ENCODE measurements around the gene FAM149B1. TPM values are rescaled to one million over a fixed set of nuclear protein-coding genes. Genes with fewer than 3 reads are reported as not detected.

Gene FAM149B1
- total RNA-seq, 2 donors from 2014 or later, result 9.4 to 13.0 TPM

DNA sequence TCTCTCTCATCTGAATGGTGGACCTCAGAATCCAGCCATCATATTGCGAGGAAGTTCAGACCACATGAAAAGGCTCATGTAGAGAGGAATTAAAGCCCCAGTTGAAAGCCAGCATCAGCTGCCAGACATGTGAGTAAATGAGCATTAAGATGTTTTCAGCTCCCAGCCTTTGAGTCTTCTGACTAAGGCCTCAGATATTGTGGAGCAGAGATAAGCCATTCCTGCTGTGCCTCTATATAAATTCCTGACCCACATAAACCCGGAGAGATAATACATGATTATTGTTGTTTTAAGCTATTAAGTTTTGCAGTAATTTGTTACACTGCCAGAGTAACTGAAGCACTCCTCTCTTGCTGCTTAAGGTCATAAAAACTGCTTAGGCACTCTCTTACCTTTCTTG, 14.6 kb downstream of the FAM149B1 start:
- H3K36me3 ChIP-seq, result peaks cover 26% of the 10 kb centered on the region

GRCh38 chr10:73183667-73184281, 15.9 kb downstream of the FAM149B1 start:
- no peak for TF ChIP-seq CTCF (IDR thresholded peaks at IDR 0.05)
- H3K27me3 ChIP-seq, result no peaks in the 10 kb centered on the region
- no peak for DNase-seq (ENCODE audit: low spot score)
- H3K4me3 ChIP-seq, result no peak overlapping the region
- no peaks in the 10 kb centered on the region for H3K4me1 ChIP-seq
- H3K36me3 ChIP-seq, result peaks cover 25% of the 10 kb centered on the region
- H3K27ac ChIP-seq, result no peak overlapping the region
- no peaks in the 10 kb centered on the region for H3K9me3 ChIP-seq

More for the DNA sequence above, 14.6 kb downstream of the FAM149B1 start:
- no peak overlapping the region for H3K4me3 ChIP-seq
- no peak overlapping the region for H3K27ac ChIP-seq
- no peak for TF ChIP-seq CTCF (IDR thresholded peaks at IDR 0.05)
- H3K27me3 ChIP-seq, result no peaks in the 10 kb centered on the region
- H3K9me3 ChIP-seq, result no peaks in the 10 kb centered on the region
- H3K4me1 ChIP-seq, result no peaks in the 10 kb centered on the region
- no peak for DNase-seq (ENCODE audit: low spot score)

GRCh38 chr10:73186266-73186665, 18.3 kb downstream of the FAM149B1 start:
- DNase-seq (ENCODE audit: low spot score), result no peak
- H3K4me1 ChIP-seq, result no peaks in the 10 kb centered on the region
- no peak overlapping the region for H3K27ac ChIP-seq
- H3K36me3 ChIP-seq, result peaks cover 10% of the 10 kb centered on the region
- H3K9me3 ChIP-seq, result no peaks in the 10 kb centered on the region
- TF ChIP-seq CTCF (IDR thresholded peaks at IDR 0.05), result no peak
- no peak overlapping the region for H3K4me3 ChIP-seq
- no peaks in the 10 kb centered on the region for H3K27me3 ChIP-seq

DNA sequence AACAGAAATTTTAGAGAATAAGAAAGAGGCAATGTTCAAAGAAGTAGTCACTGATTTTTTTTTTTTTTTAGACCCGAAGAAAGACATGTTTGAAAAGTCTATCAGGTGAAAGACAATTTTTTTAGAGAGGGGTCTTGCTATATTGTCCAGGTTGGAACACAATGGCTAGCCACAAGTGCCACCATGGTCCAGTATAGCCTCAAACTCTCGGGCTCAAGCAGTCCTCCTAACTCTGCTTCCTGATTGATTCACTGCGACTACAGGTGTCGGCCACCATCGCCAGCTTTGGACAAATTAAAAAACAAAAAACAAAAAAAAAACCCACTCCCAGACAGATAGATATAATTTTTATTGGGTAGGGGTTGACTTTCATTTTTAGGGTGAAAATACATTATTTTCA, 22.3 kb downstream of the FAM149B1 start:
- no peak for TF ChIP-seq CTCF (IDR thresholded peaks at IDR 0.05)
- Histone ChIP-seq H3K4me1 (no peaks in the 10 kb centered on the region), H3K27me3 (no peaks in the 10 kb centered on the region), H3K4me3 (no peak overlapping the region), H3K36me3 (peaks cover 9% of the 10 kb centered on the region), H3K9me3 (no peaks in the 10 kb centered on the region), H3K27ac (no peak overlapping the region)
- no peak for DNase-seq (ENCODE audit: low spot score)

DNA sequence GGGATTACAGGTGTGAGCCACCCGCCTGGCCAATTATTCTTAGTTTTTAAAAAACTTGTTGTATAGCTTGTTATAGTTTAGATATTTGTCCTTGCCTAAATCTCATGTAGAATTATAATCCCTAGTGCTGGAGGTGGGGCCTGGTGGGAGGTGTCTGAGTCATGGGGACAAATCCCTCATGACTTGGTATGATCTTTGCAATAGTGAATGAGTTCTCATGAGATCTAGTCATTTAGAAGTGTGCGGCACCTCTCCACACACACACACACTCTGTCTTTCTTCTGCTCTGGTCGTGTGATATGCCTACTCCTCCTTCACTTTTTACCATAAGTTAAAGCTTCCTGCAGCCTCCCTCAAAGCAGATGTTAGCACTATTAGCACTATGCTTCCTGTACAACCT, 37.2 kb downstream of the FAM149B1 start:
- Histone ChIP-seq H3K27me3 (no peaks in the 10 kb centered on the region), H3K4me1 (no peaks in the 10 kb centered on the region), H3K4me3 (no peak overlapping the region), H3K36me3 (peaks cover 5% of the 10 kb centered on the region), H3K27ac (no peak overlapping the region), H3K9me3 (no peaks in the 10 kb centered on the region)
- TF ChIP-seq CTCF (IDR thresholded peaks at IDR 0.05), result no peak
- DNase-seq (ENCODE audit: low spot score), result no peak

DNA sequence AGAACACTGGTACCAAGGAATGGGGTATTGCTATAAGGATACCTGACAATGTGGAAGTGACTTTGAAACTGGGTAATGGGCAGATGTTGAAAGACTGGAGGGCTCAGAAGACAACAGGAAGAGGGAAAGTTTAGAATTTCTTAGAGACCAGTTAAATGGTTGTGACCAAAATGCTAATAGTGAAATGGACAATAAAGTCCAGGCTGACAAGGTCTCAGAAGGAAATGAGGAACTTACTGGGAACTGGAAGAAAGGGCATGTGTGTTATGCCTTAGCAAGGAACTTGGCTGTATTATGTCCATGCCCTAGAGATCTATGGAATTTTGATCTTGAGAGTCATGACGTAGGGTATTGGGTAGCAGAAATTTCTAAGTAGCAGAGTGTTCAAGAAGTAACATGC, 38.0 kb downstream of the FAM149B1 start:
- Histone ChIP-seq H3K4me1 (no peaks in the 10 kb centered on the region), H3K27me3 (no peaks in the 10 kb centered on the region), H3K9me3 (no peaks in the 10 kb centered on the region), H3K27ac (no peak overlapping the region), H3K36me3 (peaks cover 13% of the 10 kb centered on the region), H3K4me3 (no peak overlapping the region)
- no peak for TF ChIP-seq CTCF (IDR thresholded peaks at IDR 0.05)
- no peak for DNase-seq (ENCODE audit: low spot score)

Data from right atrium auricular region (tissue), 2 donors.